Stimulated activated CD4-positive, alpha-beta T cell treated with anti-CD3 and anti-CD28 coated beads, TNF-alpha, amount 100 ng/mL, for 48 hours (primary cell): ENCODE results near the gene RNASEH2B.

Source experiments
- DNase-seq, 3 donors: peaks; one replicate each; pipeline ENCODE4 v3.0.0-alpha.2; 2020; ENCODE audit warnings: low read depth in 3 of 3

RNASEH2B gene

DNA sequence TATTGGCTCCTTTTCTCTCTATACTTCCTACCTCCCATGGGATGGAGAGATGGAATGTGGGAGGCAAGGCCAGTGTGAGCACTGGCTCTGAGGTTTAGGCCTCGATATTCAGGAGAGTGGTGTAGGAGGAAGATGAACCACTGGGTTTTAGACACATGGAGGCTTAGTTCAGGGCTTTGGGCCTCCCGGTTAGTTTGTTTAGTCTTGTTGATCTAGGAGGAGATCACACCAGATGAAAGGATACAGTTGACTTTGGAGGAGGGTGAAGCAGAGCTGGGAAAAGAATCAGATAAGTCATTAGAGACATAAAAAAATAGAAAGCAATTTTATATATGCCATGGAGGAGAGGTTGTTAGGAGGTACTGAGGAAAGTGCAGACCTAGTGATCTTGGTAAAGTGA lies 30.9 kb downstream of the RNASEH2B start:
- no peak for DNase-seq

DNA sequence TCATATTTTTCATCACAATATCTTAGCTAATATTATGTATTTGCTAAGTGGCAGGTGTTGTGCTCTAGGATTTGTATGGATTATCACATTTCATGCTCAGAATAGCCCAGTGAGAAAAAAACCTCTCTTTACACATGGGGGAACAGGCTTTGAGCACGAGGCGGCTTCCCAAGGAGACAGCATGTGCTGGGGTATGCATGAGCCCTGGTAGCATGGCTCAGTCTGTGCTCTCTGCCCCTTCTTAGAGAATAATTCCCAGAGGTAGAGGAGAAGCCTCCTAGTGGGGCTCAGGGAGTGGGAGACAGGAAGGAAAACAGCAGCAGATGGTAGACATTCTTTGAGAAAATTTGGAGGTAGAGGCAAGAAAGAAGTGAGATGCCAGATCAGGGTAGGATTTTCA lies 31.6 kb downstream of the RNASEH2B start:
- no peak for DNase-seq

DNA sequence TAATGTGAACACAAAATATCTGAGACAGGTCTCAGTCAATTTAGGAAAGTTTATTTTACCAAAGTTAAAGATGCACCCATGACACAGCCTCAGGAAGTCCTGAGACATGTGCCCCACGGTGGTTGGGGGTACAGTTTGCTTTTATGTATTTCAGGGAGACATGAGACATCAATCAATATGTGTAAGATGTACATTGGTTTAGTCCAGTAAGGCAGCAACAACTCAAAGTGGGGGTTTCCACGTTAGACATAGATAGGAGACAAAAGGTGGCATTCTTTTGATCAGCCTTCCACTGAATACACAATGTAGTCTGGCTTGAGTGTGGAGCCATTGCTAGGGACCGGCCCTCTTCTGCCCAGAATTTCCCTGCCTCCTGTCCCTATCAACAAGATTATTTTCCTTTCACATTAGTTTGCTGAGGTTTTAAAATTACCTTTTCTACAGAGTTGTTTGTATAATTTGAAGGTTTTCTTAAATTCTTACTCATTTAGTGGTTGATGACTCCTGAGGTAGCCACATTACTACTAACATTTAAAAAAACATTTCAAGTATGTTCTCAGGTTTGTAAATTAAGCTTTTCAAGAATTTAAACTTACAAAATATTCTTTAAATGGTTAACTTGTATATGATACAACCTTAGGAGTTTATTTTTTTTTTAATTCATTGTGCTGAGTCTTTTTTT lies 33.2 kb downstream of the RNASEH2B start:
- no peak for DNase-seq

DNA sequence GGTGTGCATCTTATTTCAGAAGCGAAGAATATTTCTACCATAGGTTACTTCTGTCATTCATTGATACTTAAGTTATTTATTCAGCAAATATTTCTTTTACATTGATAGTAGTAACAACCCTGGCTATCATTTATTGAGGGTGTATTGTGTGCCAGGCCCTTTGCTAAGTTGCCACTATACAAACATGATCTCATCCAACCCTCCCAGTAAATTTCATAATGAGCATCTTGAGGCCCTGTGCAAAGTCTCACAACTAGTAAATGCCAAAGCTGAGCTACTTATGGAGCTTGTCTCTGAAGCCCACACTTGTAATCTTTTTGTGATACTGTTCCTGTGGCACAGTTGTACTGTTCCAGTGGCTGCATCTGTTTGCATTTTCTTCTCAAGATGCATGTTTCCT lies 36.1 kb downstream of the RNASEH2B start:
- no peak for DNase-seq

DNA sequence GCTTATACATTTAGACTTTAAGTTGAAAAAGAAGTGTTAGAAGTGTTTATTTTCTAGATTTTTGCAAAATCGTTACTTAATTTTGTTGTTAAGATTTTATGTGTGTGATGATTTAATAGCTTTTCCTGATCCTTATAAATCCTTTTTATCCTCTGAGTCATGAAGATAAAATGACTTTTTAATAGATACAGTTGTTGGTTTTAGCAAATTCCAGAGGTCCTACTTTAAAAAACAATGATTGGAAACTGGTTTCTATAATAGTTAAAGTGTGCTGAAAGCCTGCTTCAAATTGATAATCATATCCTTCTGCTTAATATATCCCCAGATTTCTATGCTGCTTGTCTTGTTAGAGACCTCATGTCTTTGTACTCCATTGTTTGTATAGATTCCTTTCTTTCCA lies 39.0 kb downstream of the RNASEH2B start:
- DNase-seq: no peak

DNA sequence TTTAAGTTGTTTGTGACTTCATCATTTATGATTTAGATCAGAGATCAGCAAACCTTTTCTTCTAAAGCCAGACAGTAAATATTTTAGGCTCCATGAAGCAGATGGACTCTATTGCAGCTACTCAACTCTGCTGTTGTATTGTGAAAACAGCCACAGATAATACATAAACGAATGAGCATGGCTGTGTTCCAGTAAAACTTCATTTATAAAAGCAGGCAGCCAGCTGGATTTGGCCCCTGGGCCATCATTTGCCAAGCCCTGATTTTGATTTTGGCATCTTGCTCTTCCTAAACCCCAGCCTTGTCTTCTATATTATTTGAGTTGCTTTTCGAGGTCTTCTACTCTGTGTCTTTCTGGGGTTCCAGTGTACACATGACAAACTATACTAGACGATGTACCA lies 41.3 kb downstream of the RNASEH2B start:
- DNase-seq: no peak

DNA sequence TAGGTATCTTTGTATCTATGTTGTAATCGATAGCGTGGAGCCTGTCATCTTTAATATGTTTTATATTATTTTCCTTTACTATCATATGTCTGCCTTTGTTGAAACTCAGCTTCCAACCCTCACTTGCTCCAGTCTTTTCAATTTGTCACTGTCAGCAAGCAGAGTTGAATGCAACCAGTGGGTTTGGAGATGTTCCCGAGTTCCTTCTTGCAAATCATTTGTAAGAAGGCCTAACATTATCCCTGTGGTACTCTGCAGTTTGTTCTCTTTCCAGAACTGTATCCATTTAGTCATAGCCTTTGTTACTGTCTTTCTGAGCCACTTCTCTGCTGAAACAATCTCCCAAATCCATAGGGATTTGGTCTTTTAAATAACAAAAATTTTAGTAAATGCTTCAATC lies 41.8 kb downstream of the RNASEH2B start:
- no peak for DNase-seq

DNA sequence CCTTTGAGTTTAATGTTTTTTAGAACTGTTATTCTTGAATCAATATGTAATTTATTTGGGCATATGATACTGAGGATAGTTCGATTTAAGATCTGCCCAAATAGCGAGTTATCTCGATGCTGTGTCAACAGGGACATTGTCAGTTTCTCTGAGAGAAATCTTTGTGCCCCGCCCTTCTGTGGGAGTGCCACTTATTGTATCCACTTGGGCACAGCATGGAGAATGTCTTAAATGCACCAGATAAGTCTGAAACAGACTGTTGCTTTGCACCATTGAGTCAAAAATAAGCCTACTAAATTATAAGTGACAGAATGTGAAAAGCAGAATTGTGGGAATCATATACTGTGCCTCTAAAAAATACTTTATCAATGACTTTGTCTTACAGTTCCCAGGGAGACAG lies 45.6 kb downstream of the RNASEH2B start:
- no peak for DNase-seq

DNA sequence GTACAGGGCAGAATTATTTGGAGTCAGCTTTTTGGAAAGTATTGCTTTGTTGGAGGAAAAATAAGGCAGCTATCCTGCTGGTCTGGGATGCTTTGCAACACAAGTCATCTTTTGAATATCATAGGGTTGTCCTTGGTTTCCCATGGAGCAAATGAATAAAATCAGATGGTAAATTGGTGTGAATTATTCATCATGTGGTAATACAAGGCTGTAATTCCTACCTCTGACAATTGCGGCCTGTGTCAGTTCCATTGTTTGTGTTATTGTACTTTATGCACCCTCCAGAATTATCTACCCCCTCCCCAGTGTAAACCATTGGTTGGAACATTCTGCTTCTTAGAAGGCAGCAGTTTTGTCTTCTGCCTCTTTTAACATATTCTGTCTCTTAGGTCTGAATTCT lies 46.2 kb downstream of the RNASEH2B start:
- no peak for DNase-seq

DNA sequence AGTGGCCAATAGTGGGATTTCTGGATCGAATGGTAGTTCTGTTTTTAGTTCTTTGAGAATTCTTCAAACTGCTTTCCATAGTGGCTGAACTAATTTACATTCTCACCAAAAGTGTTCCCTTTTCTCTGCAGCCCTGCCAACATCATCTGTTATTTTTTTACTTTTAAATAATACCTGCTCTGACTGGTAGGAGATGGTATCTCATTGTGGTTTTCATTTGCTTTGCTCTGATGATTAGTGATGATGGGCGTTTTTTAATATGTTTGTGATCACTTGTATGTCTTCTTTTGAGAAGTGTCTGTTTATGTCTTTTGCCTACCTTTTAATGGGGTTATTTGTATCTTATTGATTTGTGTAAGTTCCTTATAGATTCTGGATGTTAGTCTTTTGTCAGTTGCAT lies 48.0 kb downstream of the RNASEH2B start:
- DNase-seq: no peak

DNA sequence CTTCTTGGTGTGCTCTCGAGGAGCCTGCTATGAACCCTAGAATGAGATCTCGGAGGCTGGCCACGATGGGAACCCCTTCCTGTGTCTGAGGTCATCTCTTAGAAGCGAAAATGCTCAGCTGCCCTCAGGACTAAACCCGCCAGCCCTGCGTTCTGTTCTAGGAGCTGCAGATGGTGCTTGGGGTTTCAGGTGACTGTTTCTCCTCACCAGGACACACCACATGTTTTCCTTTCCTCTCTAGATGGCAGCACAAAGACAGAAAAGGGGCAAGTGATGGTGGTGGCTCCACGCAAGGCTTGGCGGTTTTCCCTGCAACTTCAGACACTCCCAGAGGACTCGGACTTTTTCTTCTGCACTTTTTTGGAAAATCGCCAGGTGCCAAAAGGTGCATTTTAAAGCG lies 60.1 kb downstream of the RNASEH2B start:
- no peak for DNase-seq

DNA sequence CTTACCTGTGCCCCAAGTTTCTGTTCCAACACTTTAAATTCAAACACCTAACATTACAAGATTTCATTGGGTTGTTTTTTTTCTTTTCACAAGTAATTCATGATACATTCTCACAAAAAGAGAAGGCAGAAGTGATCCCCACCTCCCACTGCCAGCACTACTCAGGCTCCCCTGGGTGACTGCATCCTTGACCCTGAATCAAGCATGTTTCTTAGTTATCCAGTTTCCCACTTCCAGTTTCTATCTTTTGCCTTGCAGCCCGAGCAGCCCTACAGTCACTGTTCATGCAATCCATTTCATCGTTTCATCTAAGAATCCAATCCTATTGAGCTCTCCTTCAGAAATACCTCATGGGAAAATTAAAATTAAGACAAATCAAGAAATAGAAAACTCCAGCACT lies 61.4 kb downstream of the RNASEH2B start:
- DNase-seq: no peak

DNA sequence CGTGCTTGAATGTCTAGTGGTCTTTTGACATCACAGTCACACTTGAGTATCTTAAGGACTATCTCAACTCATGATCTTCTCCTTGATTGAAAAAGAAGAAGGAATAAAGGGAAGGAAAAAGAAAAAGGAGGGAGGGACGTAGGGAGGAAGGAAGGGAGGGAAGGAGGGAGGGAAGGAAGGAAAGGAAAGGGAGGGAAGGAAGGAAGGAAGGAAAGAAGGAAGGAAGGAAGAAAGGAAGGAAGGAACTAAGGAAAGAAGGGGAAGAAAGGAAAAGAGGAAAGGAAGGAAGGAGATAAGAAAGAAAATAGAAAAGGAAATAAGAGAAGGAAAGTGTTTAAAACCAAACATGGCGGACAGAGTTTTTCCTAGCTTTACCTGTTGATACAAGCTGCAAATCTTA lies 64.7 kb downstream of the RNASEH2B start:
- DNase-seq: no peak

DNA sequence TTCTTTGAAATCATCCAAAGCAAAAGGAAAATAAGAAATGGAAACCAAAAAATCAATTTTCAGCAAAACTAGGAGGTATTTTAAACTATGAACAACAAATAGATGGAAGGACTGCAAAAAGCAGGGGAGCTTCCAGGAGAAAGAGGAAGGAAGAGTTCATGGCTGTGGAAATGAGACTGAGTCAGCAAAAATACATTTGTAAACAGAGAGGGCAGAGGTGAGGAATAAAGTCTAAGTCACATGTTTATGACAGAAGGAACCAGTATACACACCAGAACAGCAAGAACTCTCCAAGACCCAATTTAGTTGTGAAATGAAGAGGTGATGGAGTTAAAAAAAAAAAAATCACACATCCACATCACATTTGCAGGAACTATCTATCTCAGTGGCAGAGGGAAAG lies 69.6 kb downstream of the RNASEH2B start:
- DNase-seq: no peak

DNA sequence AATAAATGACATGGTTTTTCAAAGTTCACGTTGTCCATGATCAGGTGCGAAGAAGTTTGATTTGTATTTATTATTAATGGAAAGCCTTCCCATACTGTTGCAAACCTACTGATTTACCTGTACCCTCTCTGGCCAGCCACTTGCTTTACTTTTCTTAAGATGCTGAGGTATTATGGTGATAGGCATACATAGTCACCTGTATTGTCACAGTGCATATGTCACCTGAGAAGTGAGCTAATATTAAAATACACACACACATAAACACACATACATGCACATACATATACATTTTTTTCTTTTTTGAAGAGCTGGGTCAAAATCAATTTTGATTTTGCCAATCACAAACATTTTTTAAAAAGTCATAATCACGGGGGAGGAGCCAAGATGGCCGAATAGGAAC lies 72.1 kb downstream of the RNASEH2B start:
- no peak for DNase-seq

DNA sequence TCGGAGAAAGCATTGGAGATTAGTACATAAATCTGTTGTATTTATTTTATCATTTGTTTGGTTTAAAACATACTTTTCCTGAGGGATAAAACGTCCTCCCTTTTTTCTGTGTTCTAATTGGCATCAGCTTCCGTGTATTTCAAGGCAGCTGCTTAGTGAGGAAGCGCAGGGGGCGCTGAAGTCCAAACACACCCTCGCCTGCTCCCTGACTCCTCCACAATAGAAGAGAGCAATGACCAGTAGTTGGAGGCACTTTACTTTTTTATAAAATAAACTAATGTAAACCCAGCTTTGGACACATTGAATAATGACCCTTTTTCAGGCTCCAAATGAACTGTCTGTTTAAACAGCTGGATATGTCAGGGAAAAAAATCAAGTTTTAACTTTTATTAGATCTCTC lies 79.9 kb downstream of the RNASEH2B start:
- no peak for DNase-seq

DNA sequence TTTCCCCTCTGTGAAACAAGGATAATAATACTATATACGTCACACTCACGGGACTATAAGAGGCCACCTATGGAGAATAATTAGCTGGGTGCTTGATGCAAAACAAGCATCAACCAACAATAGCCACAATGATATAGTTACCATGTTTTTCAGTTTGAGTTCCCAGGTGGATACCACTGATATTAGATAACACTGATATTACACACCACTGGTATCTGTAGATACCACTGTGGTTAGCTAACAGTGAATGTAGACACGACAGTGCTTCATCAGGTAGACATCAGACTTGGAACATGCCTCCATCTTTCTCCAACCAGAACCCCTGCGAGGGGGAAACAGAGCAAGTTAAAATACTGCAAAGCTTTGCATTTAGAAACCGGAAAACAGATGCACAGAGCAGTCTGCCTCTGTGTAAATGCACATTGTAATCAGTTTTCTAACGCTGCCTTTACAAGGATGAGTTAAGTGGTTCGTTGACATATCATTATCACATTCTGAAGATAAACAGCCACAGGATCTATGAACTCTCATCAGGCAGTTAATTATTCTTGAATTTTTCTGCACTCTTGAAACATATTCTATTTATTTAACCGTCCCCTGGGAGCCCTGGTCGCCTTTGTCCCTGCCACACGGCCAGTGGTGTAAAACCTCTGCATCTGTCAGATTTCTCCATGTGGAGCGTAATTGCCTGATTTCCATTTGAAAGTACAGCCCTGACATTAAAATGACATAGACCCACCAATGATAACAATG lies 80.7 kb downstream of the RNASEH2B start:
- no peak for DNase-seq

DNA sequence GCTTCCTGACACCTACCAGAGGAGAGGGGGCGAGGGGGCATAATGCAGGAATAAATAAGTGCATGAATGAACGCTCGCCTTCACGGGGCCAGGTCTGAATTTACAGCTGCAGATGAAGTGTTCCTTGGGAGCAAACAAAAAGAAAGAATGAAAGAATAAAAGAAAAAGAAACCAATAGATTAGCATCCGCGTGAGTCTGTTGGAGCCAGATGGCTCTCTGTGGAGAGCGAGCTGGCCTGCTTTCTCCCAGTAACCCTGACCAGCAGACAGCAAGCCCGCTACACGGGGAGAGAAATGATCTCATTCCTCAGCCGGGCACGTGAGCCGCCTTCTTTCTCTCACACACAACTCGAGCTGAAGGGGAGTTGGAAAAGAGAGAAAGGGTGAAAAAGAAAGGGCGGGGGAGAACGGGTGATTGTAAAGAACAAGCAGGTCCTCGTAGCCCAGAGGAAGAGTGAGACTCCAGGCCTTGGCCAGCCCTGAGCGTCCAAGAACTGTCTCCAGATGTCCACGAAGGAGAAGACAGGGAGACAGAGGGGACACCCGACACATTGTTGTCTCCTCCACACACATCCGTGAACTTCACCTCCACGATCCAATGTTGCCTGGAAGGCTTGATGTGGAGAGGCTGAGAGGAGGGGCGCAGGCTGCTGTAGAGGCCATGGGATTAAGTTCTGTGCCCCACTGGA lies 81.4 kb downstream of the RNASEH2B start:
- no peak for DNase-seq

DNA sequence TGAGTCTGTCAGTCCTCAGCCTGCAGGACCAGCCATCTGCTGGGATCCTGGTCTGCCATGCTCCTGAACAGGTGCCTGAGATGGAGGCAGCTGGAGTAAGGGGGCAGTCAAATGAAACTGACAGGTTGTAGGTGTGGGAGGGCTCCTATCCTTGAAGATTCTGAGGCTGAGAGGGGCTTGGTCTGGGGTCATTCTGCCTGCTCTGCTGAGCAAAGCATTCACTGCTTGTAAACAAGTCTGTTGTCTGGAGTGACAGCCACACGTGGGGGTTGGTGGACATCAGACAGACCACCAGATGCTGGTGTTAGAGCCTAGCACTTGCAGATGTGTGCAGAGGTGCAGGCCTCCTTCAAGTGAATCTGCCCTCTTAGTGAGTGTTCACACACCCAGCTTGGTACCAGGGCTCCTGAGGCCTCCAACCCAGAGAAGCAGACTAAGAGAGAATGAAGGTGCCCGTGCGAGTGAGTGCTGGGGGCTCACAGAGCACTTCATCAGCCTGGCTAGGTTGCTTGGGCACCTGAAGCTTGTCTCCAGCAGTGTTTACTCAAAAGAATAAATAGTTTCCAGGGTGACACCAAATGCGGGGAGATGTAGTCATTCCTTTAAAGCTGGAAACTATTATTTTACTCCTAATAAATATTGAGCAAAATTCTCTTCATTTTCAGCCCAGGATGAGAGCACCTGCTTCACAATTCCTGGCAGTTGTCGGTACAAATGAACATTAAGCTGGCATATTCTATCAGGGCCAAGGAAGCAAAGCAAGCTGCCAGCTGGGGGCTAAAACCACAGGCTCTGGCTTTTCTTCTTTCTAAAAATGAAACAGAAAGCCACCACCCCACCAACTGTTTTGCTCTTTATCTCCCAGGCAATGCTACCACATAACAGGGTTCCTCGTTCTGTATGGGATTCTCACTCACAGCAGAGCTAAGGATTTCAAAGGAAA lies 82.3 kb downstream of the RNASEH2B start:
- DNase-seq: no peak

DNA sequence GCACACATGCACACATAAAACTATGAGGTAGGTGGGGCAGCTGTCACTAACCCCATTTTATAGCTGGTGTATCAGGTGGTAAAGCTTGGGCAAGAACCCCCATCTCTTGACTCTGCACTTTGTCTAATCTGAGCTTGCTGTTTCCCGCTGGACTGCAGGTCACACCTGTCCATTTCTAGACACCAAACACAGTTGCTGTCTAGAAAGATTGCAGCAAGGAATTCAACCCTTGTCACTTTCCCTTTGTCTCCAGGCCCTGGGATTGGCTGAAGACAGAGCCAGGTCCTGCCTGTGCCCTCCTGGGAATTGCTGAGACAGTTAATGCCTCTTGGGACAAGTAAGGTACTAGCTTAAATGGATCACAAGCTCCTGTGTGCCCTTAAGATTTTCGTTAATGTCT lies 83.8 kb downstream of the RNASEH2B start:
- no peak for DNase-seq

DNA sequence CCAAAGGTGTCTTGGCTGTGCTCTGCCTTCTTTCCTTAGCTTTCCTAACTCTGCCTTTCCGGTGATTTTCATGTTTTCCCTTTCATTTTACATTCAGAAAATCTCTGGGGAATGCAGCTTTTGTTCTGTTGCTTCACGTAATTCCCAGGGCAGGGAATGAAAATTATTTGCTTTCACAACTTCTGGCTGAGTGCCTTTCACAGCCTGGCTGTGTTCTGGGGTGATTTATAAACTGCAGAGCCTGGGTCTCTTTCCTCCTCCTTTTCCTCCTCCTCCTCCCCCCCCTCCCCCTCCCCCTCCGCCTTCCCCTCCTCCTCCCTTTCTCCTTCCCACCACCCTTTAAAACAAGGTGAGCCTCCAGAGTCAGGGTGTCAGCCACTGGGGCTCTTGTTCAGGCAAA lies 84.3 kb downstream of the RNASEH2B start:
- no peak for DNase-seq

DNA sequence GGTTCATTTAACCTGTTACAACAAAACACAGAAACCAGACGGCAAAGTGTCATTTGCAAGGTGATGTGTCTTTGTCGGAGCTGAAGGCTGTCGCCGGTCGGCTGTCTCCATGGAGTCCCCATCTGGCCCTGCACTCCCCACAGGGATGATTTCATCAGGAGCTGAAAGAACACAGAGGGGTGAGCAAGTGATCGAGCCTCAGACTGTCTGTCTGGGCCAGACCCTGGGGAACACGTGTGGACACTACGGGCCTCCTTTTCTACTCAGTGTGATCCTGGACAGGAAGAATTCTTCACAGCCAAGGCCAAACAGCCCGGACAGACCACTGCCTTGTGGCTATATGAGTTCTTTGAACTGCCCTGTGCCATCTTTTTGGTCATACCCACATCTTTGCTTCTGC lies 85.1 kb downstream of the RNASEH2B start:
- DNase-seq: no peak
